Loucy (cell line): ENCODE data around the gene ZFP62.

ENCODE experiments used
- EZH2phosphoT487 ChIP-seq: fragments of 200-600 bp; IDR thresholded peaks from 2 replicates; pipeline ENCODE4 v1.6.1; 2018; ENCODE audit warnings: antibody characterized with exemption, mild to moderate bottlenecking, moderate library complexity, borderline replicate concordance
- TF ChIP-seq, protein P1 (sequence below): fragments of 200-600 bp; sonication (generic); conservative IDR thresholded peaks from 2 replicates; pipeline ENCODE4 v1.5.1; 2014; ENCODE audit warnings: mild to moderate bottlenecking, antibody characterized with exemption, low read length

DNA sequence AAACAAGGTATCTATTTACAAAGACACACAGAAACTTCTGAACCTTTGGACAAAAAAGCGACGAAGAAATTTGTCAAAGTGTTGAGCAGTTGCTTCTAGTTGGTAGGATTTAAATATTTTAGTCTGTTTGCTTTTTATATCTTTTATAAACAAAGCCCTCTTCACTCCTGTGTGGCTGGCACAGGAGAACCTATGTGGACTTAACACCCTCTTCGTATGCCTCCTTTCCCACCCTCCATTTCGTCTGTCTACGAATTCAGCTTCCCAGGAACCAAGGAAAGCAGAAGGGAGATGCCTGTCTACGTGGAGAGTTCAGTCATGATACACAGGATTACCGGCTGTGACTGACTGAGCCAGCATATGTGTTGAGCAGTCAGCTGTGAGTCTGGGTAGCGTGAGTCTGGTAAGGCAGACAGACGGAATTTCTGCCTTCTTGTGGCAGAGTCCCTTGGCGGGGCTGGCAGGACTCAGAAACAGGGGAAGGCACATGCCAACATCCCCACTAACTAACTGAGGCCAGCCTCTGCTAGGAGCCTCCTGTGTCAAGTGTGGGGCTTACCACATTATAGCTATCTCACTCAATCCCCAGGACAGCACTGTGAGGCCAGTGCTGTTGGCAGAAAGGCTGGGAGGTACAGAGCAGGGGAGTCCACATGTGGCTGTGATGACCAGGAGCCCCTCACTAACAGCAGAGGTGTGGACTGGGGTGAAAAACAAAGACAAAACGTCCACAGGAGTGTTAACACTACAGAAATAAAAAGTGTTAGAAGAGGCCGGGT is 13.9 kb upstream of the ZFP62 start:
- TF ChIP-seq EZH2phosphoT487 = no peak
- TF ChIP-seq, protein P1, sequence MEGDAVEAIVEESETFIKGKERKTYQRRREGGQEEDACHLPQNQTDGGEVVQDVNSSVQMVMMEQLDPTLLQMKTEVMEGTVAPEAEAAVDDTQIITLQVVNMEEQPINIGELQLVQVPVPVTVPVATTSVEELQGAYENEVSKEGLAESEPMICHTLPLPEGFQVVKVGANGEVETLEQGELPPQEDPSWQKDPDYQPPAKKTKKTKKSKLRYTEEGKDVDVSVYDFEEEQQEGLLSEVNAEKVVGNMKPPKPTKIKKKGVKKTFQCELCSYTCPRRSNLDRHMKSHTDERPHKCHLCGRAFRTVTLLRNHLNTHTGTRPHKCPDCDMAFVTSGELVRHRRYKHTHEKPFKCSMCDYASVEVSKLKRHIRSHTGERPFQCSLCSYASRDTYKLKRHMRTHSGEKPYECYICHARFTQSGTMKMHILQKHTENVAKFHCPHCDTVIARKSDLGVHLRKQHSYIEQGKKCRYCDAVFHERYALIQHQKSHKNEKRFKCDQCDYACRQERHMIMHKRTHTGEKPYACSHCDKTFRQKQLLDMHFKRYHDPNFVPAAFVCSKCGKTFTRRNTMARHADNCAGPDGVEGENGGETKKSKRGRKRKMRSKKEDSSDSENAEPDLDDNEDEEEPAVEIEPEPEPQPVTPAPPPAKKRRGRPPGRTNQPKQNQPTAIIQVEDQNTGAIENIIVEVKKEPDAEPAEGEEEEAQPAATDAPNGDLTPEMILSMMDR = no peak
